Activated CD4-positive, CD25-positive, alpha-beta regulatory T cell (primary cell): Measurements from ENCODE around the gene CHRND.

ENCODE experiments used
- DNase-seq, 4 experiments: peaks; one replicate each; lab custom pipeline; 2025; lab: John Stamatoyannopoulos, UW

Gene CHRND

DNA sequence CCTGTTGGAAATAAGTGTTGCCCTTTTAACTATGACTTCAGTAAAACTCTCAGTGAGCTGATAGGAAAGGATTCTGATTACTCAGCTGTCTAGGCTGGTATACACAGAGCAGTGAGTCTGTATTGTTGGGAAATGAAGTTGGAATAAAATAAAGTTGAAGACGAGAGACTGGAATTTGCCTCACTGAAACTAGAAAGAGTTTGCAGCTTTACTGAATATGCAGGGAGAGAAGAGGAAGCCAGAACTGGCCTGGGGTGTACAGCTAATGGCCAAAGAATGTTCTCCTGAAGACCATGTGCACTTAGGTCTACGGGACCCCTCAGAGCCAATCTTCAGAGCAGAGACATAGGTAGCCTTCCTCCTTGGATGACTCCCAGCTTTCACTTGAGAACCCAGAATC lies 51.0 kb downstream of the CHRND start:
- no peak for DNase-seq

DNA sequence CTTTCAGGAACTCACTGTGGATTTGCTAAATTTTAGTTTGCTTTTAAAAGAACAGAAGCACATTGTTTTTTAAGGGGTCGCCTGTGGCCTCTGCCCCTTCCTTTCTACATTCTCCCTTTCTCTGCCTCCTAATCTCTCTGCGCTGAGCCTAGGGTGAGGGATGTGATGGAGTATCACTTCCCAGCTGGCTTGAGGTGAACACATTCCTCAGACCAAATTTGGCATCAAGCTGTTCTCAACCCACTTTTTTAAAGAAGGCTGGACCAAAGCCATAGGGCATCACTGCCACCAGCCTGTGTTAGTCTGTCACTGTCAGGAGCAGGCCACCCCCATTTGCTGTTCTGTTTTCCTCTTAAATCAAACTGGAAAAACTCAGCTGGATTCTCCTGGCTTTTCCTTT lies 51.9 kb downstream of the CHRND start:
- DNase-seq = no peak

DNA sequence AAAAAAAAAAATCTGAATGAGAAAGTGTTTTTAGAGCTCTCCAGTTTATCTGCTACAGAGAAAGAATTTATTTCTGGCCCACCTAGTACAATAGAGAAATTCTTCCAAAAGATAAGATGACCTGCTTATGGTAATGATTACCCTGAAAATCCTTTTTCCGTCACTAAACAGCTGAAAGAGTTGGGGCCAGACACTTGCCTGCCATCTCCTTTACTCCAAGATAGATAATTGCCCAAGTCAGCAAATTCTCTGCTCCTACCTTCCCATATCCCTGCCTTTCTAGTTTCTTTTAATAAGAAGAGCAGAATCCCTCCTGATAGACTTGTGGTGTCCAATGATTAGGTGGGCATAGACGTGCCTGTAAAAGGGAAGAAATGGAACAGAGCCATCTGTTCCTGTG lies 52.7 kb downstream of the CHRND start:
- no peak for DNase-seq

DNA sequence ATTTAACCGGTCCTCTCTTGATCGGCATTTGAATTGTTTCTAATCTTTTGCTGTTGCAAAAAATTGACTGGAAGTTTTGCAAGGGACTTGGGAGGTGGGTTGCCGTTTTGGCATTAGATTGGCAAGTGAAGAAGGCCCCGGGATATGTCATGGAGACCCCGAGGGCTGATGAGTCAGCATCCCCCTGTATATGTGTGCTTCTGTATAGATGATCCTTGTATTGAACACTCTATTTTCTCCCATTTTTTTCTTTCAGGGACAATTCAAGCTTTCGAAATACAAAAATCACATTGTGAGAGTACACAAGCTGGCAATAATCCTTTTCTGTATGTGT lies 54.7 kb downstream of the CHRND start:
- DNase-seq = no peak

DNA sequence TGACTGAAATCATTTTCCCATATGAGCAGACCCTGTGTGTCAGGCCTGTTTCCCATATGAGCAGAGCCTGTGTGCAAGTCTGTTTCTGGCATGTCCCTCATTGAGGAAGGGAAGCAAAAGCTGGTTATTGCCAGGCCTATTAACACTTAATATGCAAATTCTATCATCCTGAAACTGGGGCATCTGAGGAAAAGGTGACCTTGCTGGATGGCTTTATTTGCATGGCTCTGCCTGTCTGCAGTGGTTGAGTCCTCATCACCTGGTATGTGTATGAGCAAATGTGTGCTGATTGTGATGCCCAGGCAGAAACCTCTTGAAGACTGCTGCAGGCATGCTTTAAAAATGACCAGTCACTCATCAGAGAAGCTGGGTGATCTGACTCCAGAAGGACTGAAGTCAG lies 55.8 kb downstream of the CHRND start:
- DNase-seq = no peak

DNA sequence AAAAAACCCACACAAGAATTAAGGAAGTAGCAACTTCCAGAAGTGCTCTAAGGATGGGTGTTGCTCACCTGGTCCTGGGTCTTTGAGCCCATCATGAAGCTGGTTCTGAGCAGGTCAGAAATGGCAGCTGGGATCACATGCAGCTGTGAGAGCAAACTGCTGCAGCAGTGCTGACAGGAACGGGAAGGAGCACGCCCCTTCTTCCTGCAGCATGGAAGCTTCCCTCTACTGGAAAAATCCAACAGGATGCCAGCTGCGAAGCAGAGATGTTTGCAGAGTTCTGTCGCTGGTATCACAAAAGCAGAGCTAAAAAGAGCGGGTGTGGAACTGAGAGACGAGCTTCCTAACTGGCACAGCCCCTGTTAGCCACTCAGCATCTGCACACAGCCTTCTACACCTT lies 58.3 kb downstream of the CHRND start:
- DNase-seq = no peak
